Choroid plexus epithelial cell (primary cell): ENCODE results near the gene CNTNAP4.

Experiments used
- DNase-seq: peaks from one replicate; pipeline ENCODE4 v3.0.0-alpha.2; 2010; ENCODE audit warnings: low read depth
- H3K4me3 ChIP-seq: 2 replicates; pipeline ENCODE4 v1.5.1; 2011; ENCODE audit warnings: low read depth, mild to moderate bottlenecking, control low read depth, low read length, moderate library complexity
- CTCF ChIP-seq: conservative IDR thresholded peaks from 2 replicates; pipeline ENCODE4 v1.5.1; 2011; ENCODE audit warnings: low read depth, mild to moderate bottlenecking, control low read depth, inconsistent platforms, low read length, moderate library complexity

Gene CNTNAP4

GRCh38 chr16:76524356-76524755, 247.2 kb downstream of the CNTNAP4 start:
- no peak for DNase-seq
- TF ChIP-seq CTCF = no peak
- H3K4me3 ChIP-seq = no peak overlapping the region

GRCh38 chr16:76524769-76525168, 247.6 kb downstream of the CNTNAP4 start:
- no peak for TF ChIP-seq CTCF
- no peak for DNase-seq
- no peak overlapping the region for H3K4me3 ChIP-seq

- TF ChIP-seq CTCF = no peak
- DNase-seq = no peak
- H3K4me3 ChIP-seq = no peak overlapping the region
Measured at GRCh38 chr16:76527244-76527643, 250.0 kb downstream of the CNTNAP4 start.

- no peak for TF ChIP-seq CTCF
- no peak for DNase-seq
- no peak overlapping the region for H3K4me3 ChIP-seq
Measured at GRCh38 chr16:76529120-76529519, 251.9 kb downstream of the CNTNAP4 start.

- no peak overlapping the region for H3K4me3 ChIP-seq
- TF ChIP-seq CTCF = no peak
- no peak for DNase-seq
Measured at GRCh38 chr16:76531236-76531635, 254.0 kb downstream of the CNTNAP4 start.

GRCh38 chr16:76532188-76532973, 255.2 kb downstream of the CNTNAP4 start:
- no peak for TF ChIP-seq CTCF
- no peak for DNase-seq
- H3K4me3 ChIP-seq = no peak overlapping the region

GRCh38 chr16:76539609-76540008, 262.4 kb downstream of the CNTNAP4 start:
- no peak for DNase-seq
- H3K4me3 ChIP-seq = no peak overlapping the region
- TF ChIP-seq CTCF = no peak
